MG63 (cell line): ENCODE measurements around the gene C1R. TPM values are rescaled to one million over a fixed set of nuclear protein-coding genes. Genes with fewer than 3 reads are reported as not detected.

Source experiments
- DNase-seq: peaks from one replicate; pipeline ENCODE4 v3.0.0-alpha.2; 2020
- H3K27me3 ChIP-seq: fragments of 250-450 bp; sonication (Bioruptor Pico); 2 replicates; pipeline ENCODE4 v1.5.1; 2020; ENCODE audit warnings: mild to moderate bottlenecking, moderate library complexity
- H3K36me3 ChIP-seq: fragments of 250-450 bp; sonication (Bioruptor Pico); 2 replicates; pipeline ENCODE4 v1.5.1; 2020; ENCODE audit warnings: mild to moderate bottlenecking, moderate library complexity
- H3K4me3 ChIP-seq: fragments of 250-450 bp; sonication (Bioruptor Pico); 2 replicates; pipeline ENCODE4 v1.5.1; 2020; ENCODE audit warnings: mild to moderate bottlenecking, moderate library complexity
- H3K9me3 ChIP-seq: fragments of 250-450 bp; sonication (Bioruptor Pico); 2 replicates; pipeline ENCODE4 v1.5.1; 2020; ENCODE audit warnings: mild to moderate bottlenecking, moderate library complexity
- total RNA-seq: library from RNA; depleted of rRNA; stranded (reverse); fragments of >200 nt; shearing (Covaris generic); gene quantifications from 2 replicates; pipeline ENCODE4 v1.2.3, GENCODE V29; 2014; ENCODE audit warnings: low replicate concordance

The C1R gene
- total RNA-seq, 1 experiment from 2014 or later, result 45.9 TPM

DNA sequence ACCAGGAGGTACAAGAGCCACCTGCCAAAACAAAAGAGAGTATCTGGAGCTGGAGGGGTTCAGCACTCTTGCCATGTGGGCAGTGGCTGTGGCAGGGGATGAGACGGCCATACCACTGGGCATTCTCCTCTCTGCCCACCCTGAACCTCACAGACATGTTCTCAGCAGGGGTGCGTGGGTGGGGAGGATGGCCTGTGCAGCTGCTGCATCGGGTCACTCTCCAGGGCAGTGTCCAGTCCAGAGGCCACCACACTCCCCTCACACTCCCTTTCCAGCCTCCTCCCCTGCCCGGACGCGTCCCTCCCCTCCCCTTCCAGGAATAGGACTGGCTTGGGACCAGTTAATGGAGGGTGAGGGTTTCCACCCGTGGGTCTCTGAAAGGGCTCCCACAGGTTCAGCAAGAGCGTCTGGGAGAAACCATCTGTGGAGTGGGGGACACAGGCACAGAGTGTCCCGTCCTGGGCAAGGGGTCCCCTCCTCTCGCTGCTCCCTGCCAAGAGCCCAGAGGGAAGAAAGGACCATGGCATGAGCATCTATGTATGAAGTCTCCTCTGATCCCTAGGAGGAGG, 501 bp downstream of the C1R start:
- no peaks in the 10 kb centered on the region for H3K9me3 ChIP-seq
- DNase-seq, result no peak
- no peaks in the 10 kb centered on the region for H3K27me3 ChIP-seq
- H3K4me3 ChIP-seq, result peak overlapping the region; percentile 45
- H3K36me3 ChIP-seq, result no peaks in the 10 kb centered on the region

DNA sequence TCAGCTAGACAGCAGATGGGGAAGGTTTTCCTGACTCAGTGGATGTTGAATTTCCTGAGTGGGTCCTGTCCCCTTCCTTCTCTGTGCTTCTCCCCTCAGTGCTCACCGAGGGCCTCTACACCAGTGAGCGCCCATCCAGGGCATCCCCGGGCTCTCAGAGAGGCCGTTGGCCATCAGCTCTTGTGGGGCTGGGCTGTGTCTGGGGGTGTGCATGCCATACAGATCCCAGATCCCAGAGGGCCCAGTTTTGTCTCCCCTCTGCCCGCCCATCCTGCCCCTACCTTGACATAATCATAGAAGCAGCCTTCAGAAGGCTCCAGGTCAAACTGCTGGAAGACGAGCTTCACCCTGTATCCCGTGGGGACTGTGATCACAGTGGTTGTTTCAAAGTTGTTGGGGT, 1.1 kb downstream of the C1R start:
- no peaks in the 10 kb centered on the region for H3K36me3 ChIP-seq
- no peaks in the 10 kb centered on the region for H3K9me3 ChIP-seq
- H3K27me3 ChIP-seq, result no peaks in the 10 kb centered on the region
- no peak overlapping the region for H3K4me3 ChIP-seq
- DNase-seq, result no peak

DNA sequence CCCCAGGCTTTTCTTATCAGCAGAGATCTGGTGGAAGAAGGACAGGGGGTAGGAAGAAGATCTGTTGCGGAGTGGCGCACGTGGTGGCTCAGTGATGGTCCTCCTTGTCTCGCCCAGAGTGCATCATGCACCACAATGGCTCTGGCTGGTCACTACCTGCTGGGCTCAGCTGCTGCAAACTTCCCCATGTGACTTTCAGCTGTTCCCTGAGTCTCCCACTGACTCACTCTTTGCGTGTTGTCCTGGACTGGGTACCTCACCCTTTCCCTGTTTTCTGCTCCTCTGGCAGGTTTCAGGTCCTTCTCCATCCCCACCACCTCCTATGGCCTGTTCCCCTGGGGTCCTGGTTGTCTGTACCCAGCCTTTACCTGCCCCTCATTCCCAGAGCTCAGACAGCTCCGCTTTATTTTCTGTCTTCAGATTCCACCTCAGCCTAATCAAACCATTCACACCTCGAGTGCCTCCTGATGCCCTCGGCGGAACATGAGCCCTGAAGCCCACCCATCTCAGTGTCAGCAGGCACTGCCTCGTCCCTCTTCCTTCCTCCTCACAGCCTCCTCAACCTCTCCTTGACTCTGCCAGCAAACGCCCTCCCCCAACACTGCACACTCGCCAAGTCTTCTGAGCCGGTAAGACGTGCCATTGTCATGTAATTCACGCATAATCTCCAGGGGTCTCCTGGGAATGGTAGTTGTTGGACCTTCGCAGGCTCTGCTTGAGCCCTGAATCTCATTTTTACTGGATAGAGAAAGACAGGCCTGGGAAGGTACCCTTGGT, 1.8 kb downstream of the C1R start:
- Histone ChIP-seq H3K4me3 (no peak overlapping the region), H3K36me3 (peaks cover under 1% of the 10 kb centered on the region; the same call in 1 of the 2 replicates), H3K9me3 (no peaks in the 10 kb centered on the region), H3K27me3 (no peaks in the 10 kb centered on the region)
- DNase-seq, result no peak

DNA sequence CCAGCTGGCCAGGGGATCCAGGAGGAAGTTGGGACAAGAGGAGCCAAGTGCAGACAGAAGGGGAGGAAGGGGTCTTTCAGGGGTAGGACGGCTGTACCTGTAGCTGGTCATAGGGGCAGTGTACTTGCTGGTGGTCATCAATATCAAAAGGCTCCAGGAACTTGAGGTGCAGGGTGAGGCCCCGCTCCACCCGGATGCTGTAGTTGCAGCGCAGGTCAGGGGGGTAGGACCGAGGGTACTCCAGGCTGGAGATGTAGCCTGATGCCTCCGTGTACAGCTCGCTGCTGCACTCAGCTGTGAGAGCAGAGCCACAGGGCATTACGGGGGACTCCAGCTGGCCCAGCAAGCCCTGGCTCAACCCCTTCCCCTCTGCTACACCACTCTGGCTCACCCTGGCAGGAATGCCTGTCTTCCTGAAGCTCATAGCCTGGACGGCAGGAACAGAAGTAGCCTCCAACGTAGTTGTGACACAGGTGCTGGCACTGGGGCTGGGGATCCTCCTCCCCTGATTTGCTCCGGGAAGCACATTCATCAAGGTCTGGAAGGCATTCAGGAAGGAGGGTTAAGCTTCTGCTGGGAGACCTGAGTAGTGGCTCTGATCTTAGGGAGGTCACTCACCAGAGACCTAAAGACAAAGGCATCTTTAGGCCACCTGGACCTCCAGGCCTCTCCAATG, 2.9 kb downstream of the C1R start:
- Histone ChIP-seq H3K27me3 (no peaks in the 10 kb centered on the region), H3K4me3 (no peak overlapping the region), H3K36me3 (peaks cover 4% of the 10 kb centered on the region)

DNA sequence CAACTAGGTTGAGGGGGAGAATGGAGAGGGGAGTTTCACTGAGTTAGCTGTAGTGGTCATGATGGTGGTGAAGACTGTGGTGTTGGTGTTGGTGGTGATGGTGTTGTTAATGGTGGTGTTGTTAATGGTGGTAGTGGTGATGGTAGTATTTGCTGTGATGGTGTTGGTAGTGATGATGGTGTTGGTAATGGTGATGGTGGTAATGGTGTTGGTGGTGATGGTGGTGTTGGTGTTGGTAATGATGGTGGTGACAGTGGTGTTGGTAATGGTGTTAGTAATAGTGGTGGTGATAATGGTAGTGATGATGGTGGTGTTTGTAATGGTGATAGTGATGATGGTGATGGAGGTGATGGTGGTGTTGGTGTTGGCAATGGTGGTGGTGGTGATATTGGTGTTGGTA, 9.1 kb downstream of the C1R start:
- no peaks in the 10 kb centered on the region for H3K9me3 ChIP-seq
- H3K27me3 ChIP-seq, result no peaks in the 10 kb centered on the region
- DNase-seq, result no peak
- peaks cover 15% of the 10 kb centered on the region for H3K36me3 ChIP-seq
- H3K4me3 ChIP-seq, result no peak overlapping the region

More for the DNA sequence above, 2.9 kb downstream of the C1R start:
- DNase-seq, result no peak
- H3K9me3 ChIP-seq, result no peaks in the 10 kb centered on the region

DNA sequence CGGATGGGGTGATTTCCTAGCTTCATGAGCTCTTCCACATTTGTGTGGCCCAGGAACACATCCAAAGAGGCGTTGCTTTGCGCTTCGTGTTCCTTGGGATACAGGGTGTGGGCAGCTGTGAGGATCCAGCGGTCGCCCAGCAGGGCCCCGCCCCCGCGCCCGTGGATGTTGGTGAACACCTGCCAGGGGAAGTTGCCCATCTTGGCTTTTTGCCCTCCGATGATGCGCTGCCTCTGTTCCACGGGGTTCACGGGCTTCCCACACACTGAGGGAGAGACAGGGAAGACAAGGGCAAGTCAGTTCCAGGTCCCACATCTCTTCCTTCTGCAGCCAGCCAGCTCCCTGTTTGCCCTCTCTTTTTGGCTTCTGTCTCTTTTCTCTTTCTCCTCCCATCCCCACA, 11.2 kb downstream of the C1R start:
- Histone ChIP-seq H3K27me3 (no peaks in the 10 kb centered on the region), H3K36me3 (peaks cover 15% of the 10 kb centered on the region), H3K9me3 (no peaks in the 10 kb centered on the region), H3K4me3 (no peak overlapping the region)
- no peak for DNase-seq

DNA sequence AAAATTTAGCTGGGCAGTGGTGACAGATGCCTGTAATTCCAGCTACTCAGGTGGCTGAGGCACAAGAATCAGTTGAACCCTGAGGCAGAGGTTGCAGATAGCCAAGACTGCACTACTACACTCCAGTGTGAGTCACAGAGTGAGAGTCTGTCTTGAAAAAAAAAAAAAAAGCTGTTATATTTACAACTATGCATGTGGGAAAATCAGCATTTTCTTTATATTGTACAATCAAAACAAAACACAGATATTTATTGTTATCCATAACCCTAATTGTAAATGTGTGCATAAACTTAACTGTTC, 12.5 kb downstream of the C1R start:
- H3K9me3 ChIP-seq, result no peaks in the 10 kb centered on the region
- H3K4me3 ChIP-seq, result no peak overlapping the region
- no peaks in the 10 kb centered on the region for H3K27me3 ChIP-seq
- peaks cover 11% of the 10 kb centered on the region for H3K36me3 ChIP-seq
- DNase-seq, result peak; percentile 40

DNA sequence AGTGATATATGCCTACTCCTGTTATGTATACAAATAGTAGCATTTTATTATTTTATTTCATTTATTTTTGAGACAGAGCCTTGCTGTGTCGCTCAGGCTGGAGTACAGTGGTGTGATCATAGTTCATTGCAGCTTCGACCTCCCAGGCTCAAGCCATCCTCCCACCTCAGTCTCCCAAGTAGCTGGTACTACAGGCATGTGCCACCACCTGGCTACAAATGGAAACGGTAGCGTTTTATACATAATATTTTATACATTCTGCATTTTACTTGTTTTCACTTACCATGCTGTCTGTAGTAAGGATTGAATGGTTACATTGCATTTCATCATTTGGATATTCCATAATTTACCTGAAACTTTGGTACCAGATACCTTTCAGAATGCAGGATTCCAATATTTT, 14.1 kb downstream of the C1R start:
- Histone ChIP-seq H3K9me3 (no peaks in the 10 kb centered on the region), H3K4me3 (no peak overlapping the region)

DNA sequence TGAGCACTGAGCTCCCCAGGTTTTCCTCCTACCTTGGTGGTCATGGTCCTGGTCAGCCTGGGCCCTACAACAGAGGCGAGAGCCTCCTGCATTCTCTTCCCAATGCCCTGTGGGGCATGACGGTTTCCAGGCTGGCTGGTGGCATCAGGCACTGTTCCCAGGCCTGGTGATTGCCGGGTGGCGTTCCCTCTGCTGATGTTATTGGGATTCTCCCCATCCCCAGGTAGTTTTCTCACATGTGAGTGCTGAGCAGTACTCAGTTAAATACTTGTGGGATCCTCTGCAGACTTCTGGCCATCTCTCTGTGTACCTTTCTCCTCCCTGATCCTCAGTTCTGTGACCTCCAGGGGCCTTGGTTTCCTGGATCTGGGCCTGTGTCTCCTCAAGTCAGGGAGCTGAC, 15.8 kb downstream of the C1R start:
- Histone ChIP-seq H3K36me3 (peaks cover 3% of the 10 kb centered on the region; the same call in 1 of the 2 replicates), H3K9me3 (no peaks in the 10 kb centered on the region), H3K27me3 (no peaks in the 10 kb centered on the region), H3K4me3 (no peak overlapping the region)
- DNase-seq, result no peak

More for the DNA sequence above, 14.1 kb downstream of the C1R start:
- no peak for DNase-seq
- peaks cover 9% of the 10 kb centered on the region for H3K36me3 ChIP-seq
- no peaks in the 10 kb centered on the region for H3K27me3 ChIP-seq

DNA sequence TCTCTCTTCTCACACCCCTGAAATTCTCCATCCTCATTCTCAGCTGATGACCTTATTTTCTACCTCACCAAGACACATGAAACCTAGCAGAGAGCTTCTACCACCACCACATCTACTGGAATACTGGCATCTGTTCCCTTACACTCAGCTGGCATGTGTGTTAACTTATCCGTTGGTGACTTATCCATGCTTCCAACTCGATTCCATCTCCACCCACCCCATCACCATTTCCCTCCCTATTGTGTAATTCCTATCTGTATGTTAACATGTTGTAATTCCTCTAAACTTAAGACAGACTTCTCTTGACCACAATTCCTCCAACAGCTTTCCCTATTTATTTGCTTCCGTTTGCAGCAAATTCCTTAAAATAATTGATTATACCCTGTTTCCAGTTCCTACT, 16.3 kb downstream of the C1R start:
- DNase-seq, result no peak
- H3K9me3 ChIP-seq, result no peaks in the 10 kb centered on the region
- no peak overlapping the region for H3K4me3 ChIP-seq
- no peaks in the 10 kb centered on the region for H3K27me3 ChIP-seq
- peaks cover 3% of the 10 kb centered on the region; the same call in 1 of the 2 replicates for H3K36me3 ChIP-seq

DNA sequence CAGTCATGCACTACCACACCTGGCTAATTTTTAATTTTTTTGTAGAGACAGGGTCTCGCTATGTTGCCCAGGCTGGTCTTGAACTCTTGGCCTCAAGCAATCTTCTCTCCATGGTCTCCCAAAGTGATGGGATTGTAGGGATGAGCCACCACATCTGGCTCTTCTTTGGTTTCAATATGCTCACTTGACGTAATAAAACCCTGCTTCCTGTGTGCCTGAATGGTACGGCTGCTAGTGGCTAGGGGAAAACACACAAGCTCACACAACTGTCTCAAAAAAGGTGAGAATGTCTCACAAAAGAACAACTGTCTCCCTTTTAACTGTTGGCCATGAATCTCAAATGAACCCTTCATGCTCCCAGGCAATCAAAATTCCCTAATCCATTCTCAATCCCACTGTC, 16.7 kb downstream of the C1R start:
- Histone ChIP-seq H3K4me3 (no peak overlapping the region), H3K36me3 (0 out of 2 replicates have a peak, but pooled peaks cover under 1% of the 10 kb centered on the region), H3K9me3 (no peaks in the 10 kb centered on the region), H3K27me3 (no peaks in the 10 kb centered on the region)
- no peak for DNase-seq

DNA sequence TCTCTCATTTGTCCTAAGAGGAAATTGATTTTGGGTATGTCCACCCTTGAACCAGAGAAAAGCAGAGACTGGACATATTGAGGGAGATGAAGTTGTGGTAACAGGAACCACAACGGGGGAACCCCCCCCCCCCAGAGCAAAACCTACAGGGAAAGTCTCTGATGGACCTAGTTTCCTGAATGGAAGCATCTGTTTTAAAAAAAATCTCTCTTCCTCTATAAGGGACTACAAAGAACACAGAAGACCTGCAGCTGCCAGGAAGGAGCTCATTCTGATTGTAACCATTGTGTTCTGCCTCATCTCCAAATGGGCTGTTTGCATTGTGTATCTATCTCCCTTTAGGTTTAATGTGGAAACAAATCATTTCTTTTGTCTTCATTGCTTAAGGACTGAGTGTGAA, 18.3 kb downstream of the C1R start:
- DNase-seq, result no peak

DNA sequence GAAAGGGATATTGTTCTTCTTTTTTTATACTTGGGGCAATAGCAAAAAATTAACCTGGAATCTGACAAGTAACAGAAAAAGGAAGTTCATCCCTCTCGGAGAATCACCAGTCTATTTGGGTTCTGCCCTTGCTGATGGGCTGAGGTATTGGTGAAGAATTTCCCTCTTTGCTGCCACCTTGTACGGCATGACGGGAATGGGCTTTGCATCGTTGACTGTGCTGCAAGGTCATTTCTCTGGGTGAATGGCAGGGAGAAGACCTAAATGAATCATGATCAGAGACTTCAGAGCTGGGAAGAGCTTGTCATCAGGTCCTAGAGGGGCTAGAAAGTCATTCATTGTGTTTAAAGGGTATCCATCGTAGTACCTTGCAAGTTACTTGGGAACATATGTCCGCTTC, 19.7 kb downstream of the C1R start:
- DNase-seq, result no peak
- Histone ChIP-seq H3K27me3 (no peaks in the 10 kb centered on the region), H3K36me3 (no peaks in the 10 kb centered on the region), H3K9me3 (no peaks in the 10 kb centered on the region), H3K4me3 (no peak overlapping the region)

More for the DNA sequence above, 18.3 kb downstream of the C1R start:
- no peaks in the 10 kb centered on the region for H3K36me3 ChIP-seq
- H3K27me3 ChIP-seq, result no peaks in the 10 kb centered on the region
- no peaks in the 10 kb centered on the region for H3K9me3 ChIP-seq
- no peak overlapping the region for H3K4me3 ChIP-seq

DNA sequence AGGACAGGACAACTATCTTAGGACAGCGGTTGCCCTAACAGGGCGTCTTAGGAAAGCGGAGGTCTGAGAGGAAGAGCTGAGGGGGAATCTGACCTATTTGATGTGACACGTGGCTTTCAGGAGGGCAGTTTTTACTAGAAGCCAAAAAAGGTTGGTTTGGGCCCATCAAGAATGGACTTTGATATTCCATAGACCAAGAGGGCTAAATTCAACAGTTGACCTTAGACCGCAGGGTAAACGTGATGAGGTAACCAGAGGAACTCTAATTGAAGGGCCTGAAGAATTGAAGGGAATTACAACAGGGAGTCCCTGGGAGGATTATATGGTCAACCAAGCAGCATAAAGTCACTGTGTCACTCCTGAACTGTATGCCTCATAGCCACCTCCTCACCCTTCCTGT, 20.2 kb downstream of the C1R start:
- DNase-seq, result no peak
- Histone ChIP-seq H3K36me3 (no peaks in the 10 kb centered on the region), H3K27me3 (no peaks in the 10 kb centered on the region), H3K4me3 (no peak overlapping the region), H3K9me3 (no peaks in the 10 kb centered on the region)

DNA sequence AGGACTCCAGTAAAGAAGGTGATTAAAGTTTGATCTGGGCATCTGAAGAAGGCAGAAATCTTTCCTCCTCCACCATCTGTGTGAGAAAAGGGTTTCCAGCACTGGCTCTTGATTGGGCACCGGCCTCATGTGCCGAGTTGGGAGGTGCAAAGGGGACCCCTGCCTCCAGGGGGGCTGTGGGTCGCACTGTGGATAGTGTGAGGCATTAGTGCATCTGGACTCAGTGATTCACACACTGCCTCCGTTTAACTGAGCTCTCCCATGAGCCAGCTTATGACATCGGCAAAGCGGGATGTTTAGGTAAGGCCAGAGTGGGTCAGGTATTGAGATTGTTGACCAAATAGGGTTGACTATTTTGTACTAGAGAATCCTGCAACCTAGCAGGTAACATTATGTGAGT, 22.9 kb downstream of the C1R start:
- H3K9me3 ChIP-seq, result no peaks in the 10 kb centered on the region
- H3K36me3 ChIP-seq, result peaks cover 2% of the 10 kb centered on the region; the same call in 1 of the 2 replicates
- DNase-seq, result no peak
- no peaks in the 10 kb centered on the region for H3K27me3 ChIP-seq
- H3K4me3 ChIP-seq, result no peak overlapping the region

DNA sequence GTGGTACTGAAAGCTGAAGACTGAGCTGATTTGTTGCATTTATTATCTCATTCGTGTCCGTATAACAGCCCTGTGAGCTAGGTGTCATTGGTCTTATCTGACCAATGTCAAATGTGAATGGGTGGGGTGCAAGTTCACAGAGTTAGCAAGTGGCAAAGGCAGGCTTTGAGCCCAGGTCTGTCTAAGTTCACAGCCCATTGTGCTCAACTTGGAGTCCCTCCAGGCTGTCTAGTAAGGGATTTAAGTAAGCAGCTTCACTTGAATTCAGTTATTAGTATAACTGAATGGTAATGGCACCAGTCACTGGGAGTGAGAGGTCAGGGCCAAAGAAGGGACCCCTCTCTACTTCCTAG, 23.3 kb downstream of the C1R start:
- Histone ChIP-seq H3K27me3 (no peaks in the 10 kb centered on the region), H3K4me3 (no peak overlapping the region), H3K36me3 (peaks cover 2% of the 10 kb centered on the region; the same call in 1 of the 2 replicates), H3K9me3 (no peaks in the 10 kb centered on the region)
- DNase-seq, result no peak

DNA sequence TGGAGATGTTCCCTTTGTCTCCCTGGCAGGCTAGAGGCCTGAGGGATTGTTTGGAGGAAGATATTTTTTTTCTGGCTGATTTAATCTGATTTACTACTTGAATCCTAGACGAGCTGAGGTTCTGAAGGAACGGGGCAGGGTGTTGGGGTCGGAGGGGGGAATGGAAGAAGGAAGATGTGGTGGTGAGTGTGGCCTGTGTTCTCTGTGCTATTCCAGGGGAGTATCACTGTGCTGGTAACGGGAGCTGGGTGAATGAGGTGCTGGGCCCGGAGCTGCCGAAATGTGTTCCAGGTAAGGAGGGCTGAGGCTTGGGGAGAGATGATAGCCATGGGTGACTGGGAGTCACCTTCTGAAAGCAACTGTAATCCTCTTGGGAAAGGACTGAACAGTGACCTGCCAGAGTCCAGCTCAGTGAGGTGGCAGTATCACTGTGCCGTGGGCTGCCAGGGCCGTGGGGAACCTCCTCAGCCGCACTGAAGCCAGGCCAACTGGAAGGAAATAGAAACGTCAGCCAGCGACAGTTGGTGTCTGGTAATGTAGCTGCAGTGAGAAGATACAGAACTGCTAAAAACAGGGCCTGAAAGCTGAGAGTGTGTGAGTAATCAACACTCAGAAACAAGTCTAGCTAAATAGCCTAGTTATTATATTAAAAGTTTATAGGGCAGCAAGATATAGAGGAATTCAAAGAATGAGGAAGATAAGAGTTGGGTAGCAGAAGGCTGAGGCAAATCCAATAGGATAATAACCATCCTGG, 23.8 kb downstream of the C1R start:
- Histone ChIP-seq H3K36me3 (peaks cover 2% of the 10 kb centered on the region; the same call in 1 of the 2 replicates), H3K9me3 (no peaks in the 10 kb centered on the region), H3K4me3 (no peak overlapping the region), H3K27me3 (no peaks in the 10 kb centered on the region)
- no peak for DNase-seq
